BE2C (cell line): ENCODE measurements around the gene CNTNAP5.

ENCODE experiments used
- DNase-seq: peaks from one replicate; pipeline ENCODE4 v3.0.0-alpha.2; 2020
- H3K27me3 ChIP-seq: fragments of 250-450 bp; sonication (Bioruptor Pico); 2 replicates; pipeline ENCODE4 v1.5.1; 2020; ENCODE audit warnings: mild to moderate bottlenecking
- H3K36me3 ChIP-seq: fragments of 250-450 bp; sonication (Bioruptor Pico); 2 replicates; pipeline ENCODE4 v1.5.1; 2020; ENCODE audit warnings: mild to moderate bottlenecking
- H3K4me1 ChIP-seq: fragments of 250-450 bp; sonication (Bioruptor Pico); 2 replicates; pipeline ENCODE4 v1.5.1; 2020
- H3K4me3 ChIP-seq: 2 replicates; pipeline ENCODE4 v1.5.1; 2011; ENCODE audit warnings: low read depth, low read length
- H3K9me3 ChIP-seq: fragments of 250-450 bp; sonication (Bioruptor Pico); 2 replicates; pipeline ENCODE4 v1.5.1; 2020
- CTCF ChIP-seq: IDR thresholded peaks from 2 replicates; pipeline ENCODE4 v1.5.1; 2012; ENCODE audit warnings: mild to moderate bottlenecking, low read depth, low read length

Gene CNTNAP5

GRCh38 chr2:124834331-124834730, 809.2 kb downstream of the CNTNAP5 start:
- H3K9me3 ChIP-seq, result no peaks in the 10 kb centered on the region
- H3K36me3 ChIP-seq, result no peaks in the 10 kb centered on the region
- H3K27me3 ChIP-seq, result no peaks in the 10 kb centered on the region
- H3K4me1 ChIP-seq, result no peaks in the 10 kb centered on the region
- DNase-seq, result no peak
- TF ChIP-seq CTCF, result no peak
- no peak overlapping the region for H3K4me3 ChIP-seq

DNA sequence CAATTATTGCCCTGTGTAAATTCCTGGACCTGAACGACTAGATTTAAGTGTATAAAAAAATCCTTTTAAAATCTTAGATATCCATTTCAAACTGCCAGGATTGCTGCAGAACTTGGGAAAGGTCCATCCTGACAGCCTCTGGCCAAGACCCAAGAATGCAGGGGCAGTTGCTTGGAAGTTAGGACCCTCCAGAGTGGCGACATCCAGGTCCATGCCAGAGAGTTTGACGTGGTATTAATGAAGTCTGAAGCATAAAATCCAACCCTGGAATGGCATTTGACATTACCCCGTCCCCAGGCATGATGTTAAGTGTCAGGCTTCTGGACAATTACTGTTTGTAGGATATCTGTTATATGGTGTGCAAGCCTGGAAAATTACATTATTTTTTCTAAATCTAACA, 810.2 kb downstream of the CNTNAP5 start:
- no peaks in the 10 kb centered on the region for H3K36me3 ChIP-seq
- DNase-seq, result no peak
- H3K4me3 ChIP-seq, result no peak overlapping the region
- no peak for TF ChIP-seq CTCF
- H3K27me3 ChIP-seq, result no peaks in the 10 kb centered on the region
- H3K4me1 ChIP-seq, result no peaks in the 10 kb centered on the region
- H3K9me3 ChIP-seq, result no peaks in the 10 kb centered on the region

GRCh38 chr2:124836416-124836815, 811.3 kb downstream of the CNTNAP5 start:
- no peak for DNase-seq
- Histone ChIP-seq H3K4me1 (no peaks in the 10 kb centered on the region), H3K4me3 (no peak overlapping the region)

GRCh38 chr2:124837496-124837895, 812.4 kb downstream of the CNTNAP5 start:
- H3K4me3 ChIP-seq, result no peak overlapping the region
- no peak for TF ChIP-seq CTCF
- DNase-seq, result no peak
- H3K36me3 ChIP-seq, result no peaks in the 10 kb centered on the region
- no peaks in the 10 kb centered on the region for H3K27me3 ChIP-seq
- H3K9me3 ChIP-seq, result no peaks in the 10 kb centered on the region
- no peaks in the 10 kb centered on the region for H3K4me1 ChIP-seq

More at GRCh38 chr2:124836416-124836815, 811.3 kb downstream of the CNTNAP5 start:
- Histone ChIP-seq H3K9me3 (no peaks in the 10 kb centered on the region), H3K27me3 (no peaks in the 10 kb centered on the region), H3K36me3 (no peaks in the 10 kb centered on the region)
- no peak for TF ChIP-seq CTCF

DNA sequence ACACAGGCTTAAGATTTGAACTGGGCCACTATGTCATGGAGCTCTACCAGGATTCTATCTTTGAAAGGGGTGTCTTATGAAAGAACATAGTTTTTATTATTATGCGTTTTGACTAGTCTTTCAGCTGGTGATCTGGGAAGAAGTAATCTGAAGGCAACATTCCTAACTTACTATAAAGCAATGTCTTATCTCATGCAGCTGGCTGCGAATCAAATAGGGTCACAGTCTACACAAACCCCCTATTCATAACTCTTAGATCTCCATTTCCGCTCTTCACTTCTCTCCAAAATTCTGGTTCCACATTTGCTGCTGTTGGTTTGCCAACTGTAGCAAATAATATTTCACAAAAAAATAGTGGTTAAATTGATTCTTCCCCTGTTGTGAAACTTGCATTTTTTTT, 813.3 kb downstream of the CNTNAP5 start:
- no peak for TF ChIP-seq CTCF
- Histone ChIP-seq H3K27me3 (no peaks in the 10 kb centered on the region), H3K9me3 (no peaks in the 10 kb centered on the region), H3K4me1 (no peaks in the 10 kb centered on the region), H3K4me3 (no peak overlapping the region), H3K36me3 (no peaks in the 10 kb centered on the region)
- DNase-seq, result no peak

- DNase-seq, result no peak
- no peak for TF ChIP-seq CTCF
- H3K36me3 ChIP-seq, result no peaks in the 10 kb centered on the region
- no peaks in the 10 kb centered on the region for H3K27me3 ChIP-seq
- H3K4me1 ChIP-seq, result no peaks in the 10 kb centered on the region
- no peaks in the 10 kb centered on the region for H3K9me3 ChIP-seq
- no peak overlapping the region for H3K4me3 ChIP-seq
These were observed 842.2 kb downstream of the CNTNAP5 start for GRCh38 chr2:124867247-124867646.
